Measurements from ENCODE around the gene SPRR2D.

- TF ChIP-seq CTCF (IDR thresholded peaks at IDR 0.05) (no peak), POLR2A (IDR thresholded peaks at IDR 0.05) (no peak), EP300 (IDR thresholded peaks at IDR 0.05) (no peak)
Measured at GRCh38 chr1:153072806-153073726, 32.1 kb upstream of the SPRR2D start.
